Stimulated activated CD8-positive, alpha-beta memory T cell treated with anti-CD3 and anti-CD28 coated beads, Interleukin-12 subunit alpha, Interleukin-12 subunit beta, amount 100 ng/mL, for 24 hours (primary cell): ENCODE data around the gene MORN1.
"Not testable (repeated sequence)": the region's sequence is repeated elsewhere in the genome, so short reads cannot be mapped to it uniquely, and the experiment has no call there.

Source experiments
- DNase-seq: peaks from one replicate; pipeline ENCODE4 v3.0.0-alpha.2; 2020; ENCODE audit errors: extremely low read depth

Gene MORN1

DNA sequence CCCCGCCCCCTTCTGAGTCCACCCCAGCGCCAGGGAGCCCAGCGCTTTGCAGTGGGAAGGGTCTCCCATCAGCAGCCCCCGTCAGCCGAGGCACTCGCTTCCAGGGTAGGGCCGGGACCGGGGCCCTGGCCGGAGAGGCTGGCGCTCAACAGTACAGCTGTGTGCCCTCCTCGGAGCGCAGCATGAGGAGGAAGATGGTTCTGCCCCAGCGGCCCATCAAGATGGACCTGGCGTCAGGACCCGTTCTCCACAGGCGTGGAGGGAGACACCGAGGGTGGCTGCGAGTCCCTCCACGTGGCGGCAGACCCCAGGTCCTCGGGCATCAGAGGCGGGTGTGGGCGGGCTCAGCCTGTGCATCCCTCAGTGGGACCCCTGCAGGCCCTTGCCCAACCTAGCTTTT lies 54.3 kb downstream of the MORN1 start:
- no peak for DNase-seq

DNA sequence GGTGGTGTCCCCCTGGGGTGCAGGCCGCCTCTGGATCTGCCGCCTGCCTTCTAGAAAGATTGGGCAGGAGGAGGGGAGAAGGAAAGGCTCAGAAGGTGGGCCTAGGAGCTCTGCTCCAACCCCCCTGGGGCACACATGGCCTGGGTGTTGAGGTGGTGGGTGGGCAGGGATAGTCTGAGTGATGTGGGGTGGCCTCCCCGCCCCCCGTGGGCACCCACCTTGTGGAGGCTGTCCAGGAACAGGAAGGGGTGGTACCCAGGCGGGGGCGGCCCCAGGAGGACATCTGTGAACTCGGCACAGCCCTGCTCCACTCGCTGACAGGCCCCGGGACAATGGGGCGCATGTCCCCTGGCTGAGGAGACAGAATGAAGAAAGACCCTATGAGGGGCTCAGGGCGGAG lies 54.9 kb downstream of the MORN1 start:
- DNase-seq: no peak

DNA sequence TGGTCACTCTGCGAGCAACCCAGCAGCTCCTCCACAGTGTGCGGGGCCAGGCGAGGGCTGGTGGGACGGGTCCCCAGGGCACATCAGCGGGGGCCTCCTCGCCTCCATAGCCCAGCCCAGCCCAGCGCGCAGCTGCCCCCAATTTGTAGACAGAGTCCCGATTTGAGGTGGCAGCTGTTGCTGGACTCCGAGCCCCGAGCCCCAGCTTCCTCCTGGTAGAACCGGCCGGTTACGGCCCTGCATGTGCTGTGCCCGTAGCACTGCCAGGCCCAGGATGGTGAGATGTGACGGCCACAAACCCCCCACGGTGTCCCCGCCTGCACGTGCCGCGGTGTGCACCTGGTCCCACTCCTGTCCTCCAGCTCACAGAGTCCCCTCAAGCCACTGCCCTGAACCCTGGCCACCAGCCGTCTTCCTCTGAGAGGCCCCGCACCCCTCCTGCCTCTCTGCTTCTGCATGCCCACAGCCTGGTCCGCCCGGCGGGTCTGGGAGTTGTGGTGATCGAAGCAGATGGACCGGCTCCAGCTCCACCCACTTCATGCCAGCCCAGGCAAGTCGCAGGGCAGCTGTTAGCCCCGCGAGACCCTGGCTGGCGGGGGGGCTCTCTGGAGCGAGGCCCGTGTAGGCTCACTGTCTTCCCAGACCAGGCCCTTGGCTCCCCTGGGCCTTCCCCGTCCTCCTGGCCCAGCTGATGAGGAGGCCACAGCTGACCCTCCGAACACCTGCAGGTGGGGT lies 55.5 kb downstream of the MORN1 start:
- DNase-seq: no peak

DNA sequence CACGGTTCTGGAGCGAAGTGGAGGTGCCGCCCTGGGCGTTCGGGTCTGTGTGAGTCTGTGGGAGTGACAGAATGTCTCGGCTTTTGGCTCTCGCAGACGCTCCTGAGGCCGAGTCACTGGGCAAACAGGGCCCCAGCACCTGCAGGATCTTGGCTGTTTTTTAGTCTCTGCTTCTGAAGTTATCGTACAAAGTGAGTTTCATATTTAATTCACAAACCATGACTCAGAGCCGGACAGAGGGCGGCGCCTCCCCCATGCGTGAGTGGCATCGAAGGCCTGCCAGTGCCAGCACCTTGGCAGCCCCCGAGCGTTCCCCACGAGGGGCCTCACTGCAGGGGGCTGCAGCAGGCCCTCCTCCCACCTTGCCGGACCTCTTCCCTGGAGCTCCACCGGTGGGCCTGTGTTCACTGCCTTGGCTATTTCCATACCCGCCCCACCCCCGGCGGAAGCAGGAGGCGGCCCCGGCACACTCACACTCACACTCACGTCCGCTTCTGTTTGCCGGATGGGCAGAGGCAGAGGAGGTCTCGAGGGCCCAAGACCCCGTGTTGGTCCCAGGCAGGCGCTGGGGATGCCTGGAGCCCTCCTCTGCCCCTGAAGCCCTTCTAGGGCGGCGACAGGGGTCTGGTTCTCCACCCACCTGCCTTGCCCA lies 56.3 kb downstream of the MORN1 start:
- no peak for DNase-seq

DNA sequence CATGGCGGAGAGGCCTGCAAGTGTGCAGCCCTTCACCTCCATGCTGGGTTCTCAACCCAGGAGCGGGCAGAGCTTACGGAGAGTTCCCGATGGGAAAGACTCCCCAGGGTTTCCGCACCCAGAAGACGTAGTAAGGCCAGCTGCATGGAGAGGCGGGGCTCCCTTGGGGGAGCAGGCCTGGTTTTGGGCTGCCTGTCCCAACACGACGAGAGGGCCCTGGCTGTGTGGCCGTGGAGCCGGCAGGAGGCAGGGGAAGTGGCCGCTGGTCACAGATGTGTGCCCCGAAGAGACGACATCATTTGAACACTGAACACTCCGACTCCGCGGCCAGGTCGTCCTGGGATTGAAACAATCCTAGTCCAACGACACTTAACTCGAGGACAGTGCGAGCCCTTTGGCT lies 57.0 kb downstream of the MORN1 start:
- DNase-seq: no peak

DNA sequence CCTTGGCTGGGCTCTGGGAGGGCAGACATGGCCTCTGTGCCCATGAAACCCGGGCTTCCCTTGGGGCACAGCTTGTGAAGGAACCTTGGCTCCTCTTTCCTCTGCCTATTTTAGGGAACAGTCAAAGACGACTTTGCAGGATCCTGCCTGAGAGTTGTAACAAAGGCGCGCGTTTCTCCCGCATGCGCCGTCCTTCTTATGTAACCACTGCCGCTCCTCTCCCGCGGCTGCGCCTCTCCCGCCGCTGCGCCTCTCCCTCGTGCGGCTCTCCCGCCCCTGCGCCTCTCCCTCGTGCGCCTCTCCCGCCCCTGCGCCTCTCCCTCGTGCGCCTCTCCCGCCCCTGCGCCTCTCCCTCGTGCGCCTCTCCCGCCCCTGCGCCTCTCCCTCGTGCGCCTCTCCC lies 59.8 kb downstream of the MORN1 start:
- DNase-seq: not testable (repeated sequence)

DNA sequence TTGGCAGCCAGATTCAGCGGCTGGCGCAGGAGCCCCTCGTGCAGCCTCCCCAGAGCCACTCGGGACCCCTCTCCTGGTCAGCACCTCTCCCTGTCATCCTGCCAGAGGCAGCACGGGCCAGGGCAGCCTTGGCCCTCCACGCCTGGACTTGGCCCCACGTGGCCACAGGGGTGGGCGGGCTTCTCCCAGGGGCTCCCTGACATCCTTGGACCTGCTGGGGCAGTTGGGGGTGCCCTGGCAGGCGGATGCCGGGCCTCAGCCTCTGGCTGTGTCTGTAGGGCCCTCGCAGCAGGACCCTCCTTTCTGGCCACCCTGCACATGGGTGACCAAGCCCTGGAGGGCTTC lies 60.2 kb downstream of the MORN1 start:
- DNase-seq: no peak

DNA sequence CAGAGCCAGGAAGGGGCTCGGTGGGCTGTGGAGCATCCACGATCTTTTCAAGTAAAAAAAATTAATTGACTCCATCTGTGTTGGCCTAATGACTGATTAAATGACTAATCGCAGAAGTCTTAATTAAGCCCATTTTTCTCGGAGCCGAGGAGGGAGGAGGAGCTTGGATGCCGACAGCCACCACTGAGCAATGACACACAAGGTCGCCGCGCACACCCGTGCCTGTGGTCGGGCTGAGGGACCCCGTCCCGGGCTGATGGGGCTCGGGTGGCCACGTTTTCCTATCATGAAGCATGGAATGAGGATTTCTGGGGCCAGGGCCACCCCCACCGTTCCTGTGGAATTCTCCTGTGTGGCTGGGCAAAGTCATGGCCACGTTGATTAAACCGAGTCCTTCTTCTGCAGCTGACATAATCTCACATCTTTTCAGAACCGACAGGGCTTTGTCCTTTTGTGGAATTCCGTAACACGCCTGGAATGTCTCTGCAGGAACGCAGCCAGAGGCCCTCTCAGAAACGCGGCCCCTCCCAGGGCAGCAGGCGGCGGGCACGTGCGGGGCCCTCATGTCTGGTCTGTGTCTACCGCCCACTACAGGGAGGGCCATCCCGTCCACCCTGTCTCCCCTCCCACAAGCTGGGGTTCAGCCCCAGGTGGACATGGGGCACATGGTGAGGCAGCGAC lies 60.7 kb downstream of the MORN1 start:
- no peak for DNase-seq

DNA sequence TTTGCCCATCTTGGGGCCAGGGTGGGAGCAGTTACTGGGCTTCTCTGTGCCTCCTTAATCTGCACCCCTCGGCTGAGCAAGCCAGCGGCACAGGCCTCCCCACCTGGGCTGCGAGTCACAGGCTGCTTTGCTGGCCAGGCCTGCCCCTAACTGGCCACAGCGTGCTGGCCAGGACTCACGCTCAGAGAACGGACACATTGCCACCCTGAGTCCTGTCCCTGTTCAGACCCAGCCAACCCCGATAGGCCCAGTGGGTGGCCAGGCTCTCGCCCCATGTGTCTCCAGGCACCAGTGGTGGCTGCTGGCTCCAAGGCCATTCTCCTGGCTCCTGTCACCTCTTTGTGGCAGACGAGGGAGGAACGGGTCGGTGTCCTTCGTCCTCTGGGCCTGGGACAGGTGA lies 61.3 kb downstream of the MORN1 start:
- no peak for DNase-seq

DNA sequence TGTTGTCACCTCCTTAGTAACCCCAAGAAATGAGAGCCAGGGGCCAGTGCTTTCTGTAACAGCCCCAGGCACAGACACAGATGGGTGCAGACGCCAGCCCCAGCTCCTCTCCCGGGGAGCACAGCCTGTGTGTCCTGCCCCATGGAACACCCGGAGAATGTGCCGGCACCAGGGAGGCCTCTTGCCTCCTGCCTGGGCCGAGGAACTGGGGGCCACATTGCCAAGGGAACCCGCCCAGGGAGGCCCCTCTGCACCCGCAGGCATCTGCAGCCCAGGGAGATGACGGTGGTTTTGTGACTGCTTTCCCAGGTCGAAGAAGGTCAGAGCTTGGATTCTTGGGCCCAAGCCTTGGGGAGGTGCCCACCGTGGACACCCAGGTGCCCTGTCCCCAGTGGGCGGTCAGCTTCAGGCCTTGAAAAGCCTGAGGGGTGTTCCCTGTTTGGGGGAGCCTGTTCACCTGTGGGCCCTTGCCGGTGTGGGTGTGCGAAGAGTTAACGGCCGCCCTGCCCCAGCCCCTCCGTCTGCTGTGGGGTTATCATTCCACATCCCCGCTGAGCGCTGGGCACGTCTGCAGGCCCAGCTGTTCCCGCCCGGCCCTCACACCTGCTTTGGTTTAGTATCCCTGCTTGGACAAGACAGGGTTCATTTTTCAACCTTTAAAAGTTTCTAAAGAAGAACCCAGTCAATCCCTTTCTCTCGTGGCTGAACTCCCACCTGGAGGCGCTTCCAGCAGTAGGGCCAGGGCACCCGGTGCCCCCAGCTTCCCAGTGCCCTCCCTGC lies 62.5 kb downstream of the MORN1 start:
- DNase-seq: no peak

DNA sequence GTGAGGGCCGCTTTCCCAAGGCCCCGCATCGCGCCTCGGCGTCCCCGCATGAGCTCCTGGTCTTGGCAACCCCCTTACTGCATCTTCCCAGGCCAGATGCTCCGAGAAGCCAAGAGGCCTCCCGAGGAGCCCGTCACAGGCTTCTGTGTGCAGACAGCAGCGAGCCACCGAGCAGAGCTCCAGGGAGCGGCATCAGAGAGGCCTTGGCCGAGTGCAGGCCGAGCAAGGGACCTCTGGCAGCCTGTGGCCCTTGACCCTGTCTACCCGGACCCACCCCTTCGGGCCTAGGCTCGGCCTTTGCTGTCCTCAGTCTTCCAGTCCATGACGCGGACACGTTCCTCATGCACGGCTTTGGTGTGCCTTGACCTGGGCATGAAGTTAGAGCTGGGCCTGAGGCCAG lies 63.5 kb downstream of the MORN1 start:
- DNase-seq: no peak

DNA sequence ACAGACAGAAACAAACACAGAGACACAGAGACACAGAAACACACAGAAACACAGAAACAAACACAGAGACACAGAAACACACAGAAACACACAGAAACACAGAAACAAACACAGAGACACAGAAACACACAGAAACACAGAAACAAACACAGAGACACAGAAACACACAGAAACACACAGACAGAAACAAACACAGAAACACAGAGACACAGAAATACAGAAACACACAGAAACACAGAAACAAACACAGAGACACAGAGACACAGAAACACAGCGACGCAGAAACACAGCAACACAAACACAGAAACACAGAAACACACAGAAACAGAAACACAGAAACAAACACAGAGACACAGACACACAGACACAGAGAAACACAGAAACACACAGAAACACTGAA lies 64.2 kb downstream of the MORN1 start:
- not testable (repeated sequence) for DNase-seq

DNA sequence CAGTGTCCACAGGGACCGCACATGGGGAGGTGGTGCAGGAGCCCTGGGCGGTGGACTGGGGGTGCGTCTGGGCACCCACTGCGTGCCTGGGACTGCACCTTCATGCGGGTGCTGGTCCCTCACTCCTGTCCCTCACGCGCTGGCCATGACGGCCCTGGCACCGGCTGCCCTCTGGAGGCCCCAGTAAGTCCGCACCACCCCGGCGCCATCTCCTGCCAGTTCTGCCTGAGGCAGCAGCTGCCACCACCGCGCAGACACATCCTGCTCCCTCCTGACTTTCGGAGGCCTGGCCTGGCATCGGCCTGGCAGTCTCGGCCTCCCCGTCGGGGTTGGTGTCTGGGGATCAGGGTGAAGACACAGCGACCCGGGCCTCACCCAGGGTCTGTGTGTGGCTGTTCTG lies 64.8 kb downstream of the MORN1 start:
- DNase-seq: no peak

DNA sequence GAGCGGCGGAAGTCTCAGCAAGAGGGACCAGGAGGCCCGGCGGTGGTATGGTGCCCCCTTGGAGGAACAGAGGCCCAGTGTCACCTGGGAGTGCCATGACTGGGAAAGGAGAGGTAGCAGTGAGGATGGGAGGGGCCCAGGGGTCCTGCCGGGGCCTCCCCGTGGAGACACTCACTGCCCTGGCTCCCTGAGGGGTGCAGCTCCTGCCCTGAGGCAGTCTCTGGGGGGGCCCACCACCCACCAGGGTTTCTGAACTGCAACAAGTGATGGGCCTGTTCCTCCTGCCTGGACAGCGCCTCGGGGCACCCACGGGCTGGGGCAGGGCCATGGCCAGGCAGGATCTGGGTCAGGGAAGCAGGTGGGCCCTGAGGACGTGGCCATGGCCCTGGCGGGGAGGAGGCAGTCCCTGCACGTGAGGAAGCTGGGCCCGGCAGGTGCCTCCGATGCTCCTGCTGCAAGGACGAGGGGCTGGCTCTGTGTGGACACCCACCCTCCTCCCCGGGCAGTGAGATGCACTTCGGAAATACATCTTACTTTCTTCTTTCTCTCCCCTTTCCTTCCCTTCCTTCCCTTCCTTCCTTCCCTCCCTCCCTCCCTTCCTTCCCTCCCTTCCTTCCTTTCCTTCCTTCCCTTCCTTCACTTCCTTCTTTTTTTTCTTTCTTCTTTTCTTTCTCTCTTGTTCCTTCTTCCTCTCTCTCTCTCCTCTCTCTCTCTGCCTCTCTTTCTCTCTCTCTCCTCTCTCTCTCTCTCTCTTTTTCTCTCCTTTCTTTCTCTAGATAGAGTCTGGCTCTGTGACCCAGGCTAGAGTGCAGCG lies 66.6 kb downstream of the MORN1 start:
- no peak for DNase-seq

DNA sequence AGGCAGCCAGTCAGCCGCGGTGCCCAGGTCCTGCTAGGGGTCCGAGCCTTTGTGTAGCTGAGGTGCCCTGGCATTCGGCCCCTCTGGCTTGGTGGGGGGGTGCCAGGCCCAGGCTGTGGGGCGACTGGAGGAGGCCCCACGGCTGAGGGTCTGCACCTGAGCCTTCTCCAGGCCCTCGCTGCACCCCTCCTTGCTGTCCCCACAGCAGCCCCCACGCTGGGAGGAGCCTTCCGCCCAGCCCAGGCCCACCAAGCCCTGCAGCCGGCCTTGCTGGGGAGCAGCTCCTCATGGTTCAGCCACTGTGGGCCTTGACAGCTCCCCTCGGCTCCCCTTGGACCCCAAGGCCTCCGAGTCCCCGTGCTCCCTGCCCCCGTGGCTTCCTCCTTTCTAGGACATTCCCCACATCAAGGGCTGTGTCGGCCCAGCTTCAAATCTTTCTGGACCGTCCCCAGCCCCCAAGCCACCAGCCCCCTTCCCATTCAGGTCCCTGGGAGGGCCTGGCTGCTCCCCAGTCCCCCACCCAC lies 67.8 kb downstream of the MORN1 start:
- no peak for DNase-seq

DNA sequence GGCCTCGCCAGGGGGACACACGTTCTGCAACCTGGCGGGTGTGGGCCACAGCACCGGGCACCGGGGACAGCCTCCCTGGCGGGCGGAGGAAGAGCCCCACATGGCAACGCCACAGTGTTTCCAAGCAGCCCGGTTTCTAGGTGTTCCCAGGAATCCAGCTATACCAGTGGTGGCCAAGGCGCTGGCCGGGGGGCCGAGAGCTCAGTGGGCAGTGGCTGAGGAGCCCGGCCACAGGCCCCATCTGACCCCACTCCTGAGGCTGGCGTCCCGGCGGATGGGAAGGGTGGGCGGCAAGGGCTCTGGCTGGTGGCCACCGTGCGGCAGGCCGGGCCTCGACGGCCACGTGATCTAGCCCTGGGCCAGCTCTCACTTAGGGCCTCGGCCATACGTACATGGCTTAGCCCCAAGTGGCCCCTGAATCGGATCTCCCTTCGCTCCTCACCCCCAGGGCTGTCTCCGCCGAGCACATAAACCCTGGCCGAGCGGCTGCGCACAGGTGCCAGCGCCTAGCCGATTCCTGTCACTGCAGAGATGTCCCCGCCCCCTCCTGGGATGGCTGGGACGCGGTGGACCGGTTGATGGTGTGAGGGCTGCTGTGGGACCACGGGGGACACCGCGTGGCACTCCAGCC lies 68.7 kb downstream of the MORN1 start:
- DNase-seq: no peak

DNA sequence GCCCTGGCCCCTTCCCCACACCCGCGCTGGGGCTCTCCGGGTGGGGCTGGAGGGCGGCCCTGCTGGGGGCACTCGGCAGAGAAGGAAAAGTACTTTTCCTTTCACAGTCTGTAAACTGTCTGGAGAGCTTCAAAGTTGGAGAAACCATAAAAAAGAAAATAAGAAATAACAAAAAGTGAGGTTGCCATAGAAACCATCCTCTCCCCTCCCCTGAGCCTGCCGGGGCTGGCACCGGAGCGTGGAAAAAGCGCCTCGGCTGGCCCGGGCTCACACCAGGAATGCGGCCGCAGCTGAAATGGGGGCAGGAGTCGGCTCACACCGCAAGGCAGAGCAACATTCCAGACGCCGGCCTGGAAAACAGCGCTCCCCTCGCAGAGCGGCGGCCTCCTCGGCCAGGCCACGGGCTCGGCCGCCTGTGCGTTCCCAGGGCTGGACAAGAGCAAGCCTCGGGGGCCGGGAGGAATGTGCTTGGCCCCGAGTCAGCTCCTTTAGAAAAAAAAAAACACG lies 69.2 kb downstream of the MORN1 start:
- no peak for DNase-seq

DNA sequence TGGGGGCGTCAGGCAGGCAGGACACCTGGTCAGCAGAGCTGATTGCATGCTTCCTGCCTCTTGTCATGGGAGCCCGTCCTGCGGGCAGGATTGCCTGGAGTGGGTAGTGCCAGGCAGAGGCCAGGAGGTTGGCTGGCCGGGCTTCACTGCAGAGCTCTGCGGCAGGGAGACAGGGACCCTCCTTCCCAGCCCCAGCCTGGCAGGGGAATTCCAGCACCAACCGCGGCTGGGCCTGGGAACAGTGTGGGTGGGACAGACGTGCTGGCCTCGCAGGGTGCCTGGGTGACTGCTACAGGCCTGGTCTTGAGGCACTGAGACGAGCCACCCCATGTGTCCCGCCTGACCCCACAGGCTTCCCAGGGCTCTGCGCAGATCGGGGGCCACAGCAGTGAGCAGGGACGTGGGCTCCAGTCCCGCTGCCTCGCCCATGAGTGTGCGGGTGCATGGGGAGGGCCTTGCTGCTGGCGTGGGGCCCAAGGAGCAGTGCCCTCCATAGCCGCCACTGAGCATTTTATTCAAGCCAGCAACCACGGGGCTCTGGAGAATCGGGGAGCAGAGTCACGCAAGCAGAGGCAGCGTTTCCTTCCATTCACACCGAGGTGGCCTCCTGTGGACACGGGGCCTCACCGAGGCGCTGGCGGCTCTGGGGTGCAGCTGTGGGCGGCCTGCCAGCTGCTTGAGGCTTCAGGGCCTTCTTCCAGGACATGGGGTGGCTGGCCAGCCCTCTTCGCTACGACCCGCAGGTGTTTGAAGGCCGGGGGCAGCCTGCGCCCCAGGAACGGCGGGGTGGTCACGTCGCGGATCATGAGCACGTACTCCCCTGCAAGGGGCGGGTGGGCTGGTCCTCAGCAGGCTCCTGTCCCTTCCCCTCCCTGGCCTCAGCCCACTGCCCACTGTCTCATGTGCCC lies 70.3 kb downstream of the MORN1 start:
- no peak for DNase-seq

DNA sequence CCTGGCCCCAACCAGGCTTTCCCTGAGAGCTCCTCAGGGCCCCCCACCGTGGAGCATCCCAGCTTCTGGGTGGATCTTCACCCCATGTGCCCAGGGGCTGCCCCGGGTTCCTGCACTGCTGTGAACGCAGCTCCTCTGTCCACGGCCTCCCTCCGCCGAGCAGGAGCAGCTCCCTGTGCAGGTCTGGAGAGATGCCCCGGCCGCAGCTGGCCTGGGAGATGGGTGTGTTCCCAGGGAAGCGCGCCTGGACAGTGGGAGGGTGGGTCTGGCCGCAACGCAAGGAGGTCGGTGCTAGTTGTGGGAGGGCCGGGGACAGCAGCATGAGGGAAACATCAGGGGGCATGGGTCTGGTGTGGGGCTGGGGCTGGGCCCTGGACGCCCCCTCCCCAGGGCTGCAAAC lies 71.3 kb downstream of the MORN1 start:
- no peak for DNase-seq

DNA sequence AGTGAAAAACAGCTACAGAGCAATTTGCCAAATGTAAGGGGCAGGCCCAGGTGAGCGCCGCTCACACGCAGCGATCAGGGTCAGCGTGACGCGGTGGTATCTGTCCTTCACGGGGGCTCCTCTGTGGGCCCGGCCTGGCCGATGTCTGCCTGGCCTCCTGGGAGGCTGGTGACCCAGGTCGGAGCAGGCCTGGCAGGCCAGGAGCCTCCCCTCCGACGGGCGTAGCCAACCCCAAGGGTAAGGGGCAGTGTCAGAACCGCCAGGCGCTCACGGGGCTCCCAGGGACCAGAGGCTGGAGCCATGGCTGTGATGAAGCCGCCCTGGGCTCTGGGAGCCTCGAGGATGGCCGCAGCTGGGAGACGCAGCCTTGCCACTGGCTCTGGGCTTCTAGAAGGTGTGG lies 72.1 kb downstream of the MORN1 start:
- no peak for DNase-seq
